Measurements from ENCODE around the gene SCAP. TPM values are rescaled to one million over a fixed set of nuclear protein-coding genes. Genes with fewer than 3 reads are reported as not detected.
A peak's percentile ranks its signal among the peaks of the same experiment; 100 is the strongest.

The SCAP gene
- total and polyA plus RNA-seq, 7 donors: 18.9 to 47.5 (median 34.7) TPM

- WGBS, 3 donors: 6 to 7% (median 6%) methylated on average over 39 to 44 of the region's 44 CpGs
- intact Hi-C loops (cut with DNase I): no loop called here
- Histone ChIP-seq H3K36me3 (ENCODE audit: insufficient read depth in 1 of 2, low read depth in 1 of 2) (peaks cover 0 to 6% of the 10 kb centered on the region in 2 donors), H3K27ac (peak overlapping the region; percentile 100), H3K4me3 (peak overlapping the region; percentile 98), H3K4me1 (peaks cover 39% of the 10 kb centered on the region), H3K27me3 (ENCODE audit: insufficient read depth in 3 of 3, low read length in 2 of 3) (no peaks in the 10 kb centered on the region), H3K9me3 (no peaks in the 10 kb centered on the region)
- no peak for TF ChIP-seq CTCF (IDR thresholded peaks at IDR 0.05)
- ATAC-seq (peak; percentile 71 to 78 (median 72)), DNase-seq (peak; percentile 88 to 92)
Observed at GRCh38 chr3:47381317-47382157, 94.2 kb downstream of the SCAP start.

- H3K27me3 ChIP-seq (ENCODE audit: insufficient read depth in 3 of 3, low read length in 2 of 3): no peaks in the 10 kb centered on the region
- DNase-seq: peak; percentile 99 to 100
- WGBS, 3 donors: 0 to 1% (median 0%) methylated on average over 55 to 61 of the region's 61 CpGs
- peak within 1 kb of the TSS; percentile 100 for H3K27ac ChIP-seq
- intact Hi-C loops (cut with DNase I): no loop called here
- peak within 1 kb of the TSS; percentile 98 for H3K4me3 ChIP-seq
- peaks cover 0 to 3% of the 10 kb centered on the region in 2 donors for H3K36me3 ChIP-seq (ENCODE audit: insufficient read depth in 1 of 2, low read depth in 1 of 2)
- peaks cover 34% of the 10 kb centered on the region for H3K4me1 ChIP-seq
- no peaks in the 10 kb centered on the region for H3K9me3 ChIP-seq
- no peak for TF ChIP-seq CTCF (IDR thresholded peaks at IDR 0.05)
- peak; percentile 90 to 95 (median 92) for ATAC-seq
Observed at GRCh38 chr3:47380601-47381316, 95.0 kb downstream of the SCAP start, which contains the start of gene PTPN23. PTPN23 (plus strand) TSS chr3:47381021; CDS start chr3:47381097, 76 bp downstream.

- WGBS, 3 donors: 12% methylated on average over 23 of the region's 23 CpGs
- no peaks in the 10 kb centered on the region for H3K27me3 ChIP-seq (ENCODE audit: insufficient read depth in 3 of 3, low read length in 2 of 3)
- peak overlapping the region; percentile 98 for H3K4me3 ChIP-seq
- intact Hi-C loops (cut with DNase I): no loop called here
- no peaks in the 10 kb centered on the region for H3K36me3 ChIP-seq (ENCODE audit: insufficient read depth in 1 of 2, low read depth in 1 of 2)
- DNase-seq (no peak), ATAC-seq (peak in 1 of 4 donors; percentile 6)
- peak overlapping the region; percentile 100 for H3K27ac ChIP-seq
- no peaks in the 10 kb centered on the region for H3K9me3 ChIP-seq
- TF ChIP-seq CTCF (IDR thresholded peaks at IDR 0.05): no peak
- H3K4me1 ChIP-seq: peaks cover 27% of the 10 kb centered on the region
Observed at GRCh38 chr3:47380026-47380600, 95.6 kb downstream of the SCAP start.

- no peaks in the 10 kb centered on the region for H3K36me3 ChIP-seq (ENCODE audit: insufficient read depth in 1 of 2, low read depth in 1 of 2)
- whole genome bisulfite sequencing, 3 donors: 84 to 91% (median 87%) methylated on average over 19 of the region's 19 CpGs
- no peak for ATAC-seq
- peaks cover 27% of the 10 kb centered on the region for H3K4me1 ChIP-seq
- TF ChIP-seq CTCF (IDR thresholded peaks at IDR 0.05): no peak
- DNase-seq: no peak
- H3K9me3 ChIP-seq: no peaks in the 10 kb centered on the region
- peak overlapping the region; percentile 98 for H3K4me3 ChIP-seq
- H3K27ac ChIP-seq: peak overlapping the region; percentile 100
- intact Hi-C loops (cut with DNase I): no loop called here
- no peaks in the 10 kb centered on the region for H3K27me3 ChIP-seq (ENCODE audit: insufficient read depth in 3 of 3, low read length in 2 of 3)
Observed at GRCh38 chr3:47379411-47379899, 96.3 kb downstream of the SCAP start.
